CD4-positive, CD25-positive, alpha-beta regulatory T cell (primary cell): ENCODE measurements around the gene ZNF155. TPM values are rescaled to one million over a fixed set of nuclear protein-coding genes. Genes with fewer than 3 reads are reported as not detected.
A peak's percentile ranks its signal among the peaks of the same experiment; 100 is the strongest.

Source experiments
- ATAC-seq, 2 donors: fragments of 150-1000 bp; cut with Tn5 transposase; one replicate each; pipeline ENCODE4 v1.10.0; 2021; ENCODE audit warnings: low read depth in 2 of 2, moderate number of reproducible peaks in 2 of 2, moderate library complexity in 1 of 2
- DNase-seq, 3 donors: peaks; one replicate each; pipeline versions ENCODE4 v3.0.0 to v3.0.0-alpha.2; 2012 to 2022; ENCODE audit warnings: mixed read lengths in 1 of 3
- H3K27ac ChIP-seq: one replicate; pipeline ENCODE4 v1.7.0; 2013; ENCODE audit warnings: mild to moderate bottlenecking, low read length; ENCODE audit not compliant: insufficient read depth, poor library complexity, severe bottlenecking
- H3K27me3 ChIP-seq: one replicate; pipeline ENCODE4 v1.7.0; 2013; ENCODE audit warnings: low read length; ENCODE audit not compliant: control insufficient read depth, insufficient read depth
- H3K36me3 ChIP-seq: one replicate; pipeline ENCODE4 v1.7.0; 2013; ENCODE audit warnings: mild to moderate bottlenecking, low read length, moderate library complexity; ENCODE audit not compliant: control insufficient read depth, insufficient read depth
- H3K4me1 ChIP-seq: 2 replicates; pipeline ENCODE4 v1.7.0; 2013; ENCODE audit warnings: mild to moderate bottlenecking, low read length; ENCODE audit not compliant: insufficient read depth, control insufficient read depth, poor library complexity, severe bottlenecking
- H3K4me3 ChIP-seq: one replicate; pipeline ENCODE4 v1.7.0; 2013; ENCODE audit warnings: low read depth, mild to moderate bottlenecking, low read length, moderate library complexity
- H3K9me3 ChIP-seq, 2 experiments: 1 replicate in 1 of 2; 2 replicates in 1 of 2; pipeline ENCODE4 v1.7.0; 2013; ENCODE audit warnings: low read length in 2 of 2, mild to moderate bottlenecking in 1 of 2, moderate library complexity in 1 of 2; ENCODE audit not compliant: control insufficient read depth in 2 of 2
- H3K27ac Mint-ChIP-seq, 3 donors: one replicate each; pipeline ENCODE4 v1.8.0; 2020 to 2022; ENCODE audit warnings: mild to moderate bottlenecking in 3 of 3, mixed read lengths in 3 of 3, moderate library complexity in 2 of 3
- H3K27me3 Mint-ChIP-seq: one replicate; pipeline ENCODE4 v1.8.0; 2022; ENCODE audit warnings: mild to moderate bottlenecking, mixed read lengths
- H3K36me3 Mint-ChIP-seq: one replicate; pipeline ENCODE4 v1.8.0; 2020; ENCODE audit warnings: mixed read lengths
- H3K4me1 Mint-ChIP-seq, 4 donors: one replicate each; pipeline ENCODE4 v1.8.0; 2020 to 2022; ENCODE audit warnings: mixed read lengths in 4 of 4, mild to moderate bottlenecking in 1 of 4
- H3K4me3 Mint-ChIP-seq, 4 donors: one replicate each; pipeline ENCODE4 v1.8.0; 2020 to 2022; ENCODE audit warnings: mild to moderate bottlenecking in 4 of 4, mixed read lengths in 4 of 4, moderate library complexity in 3 of 4
- H3K9me3 Mint-ChIP-seq, 7 donors: one replicate each; pipeline ENCODE4 v1.8.0; 2020 to 2022; ENCODE audit warnings: mixed read lengths in 7 of 7, mild to moderate bottlenecking in 3 of 7, moderate library complexity in 2 of 7
- polyA plus RNA-seq, 4 donors: library from polyadenylated mRNA; unstranded; fragments of 300-500 nt; fragmentation: Illumina TruSeq; gene quantifications; one replicate each; pipeline ENCODE4 v1.2.3, GENCODE V29; 2021
- total RNA-seq: library from RNA; stranded (reverse); gene quantifications from one replicate; pipeline ENCODE4 v1.2.3, GENCODE V29; 2022

Gene ZNF155
- total and polyA plus RNA-seq, 5 donors from 2014 or later = 3.4 to 4.8 (median 3.9) TPM

- DNase-seq (no peak), ATAC-seq (no peak)
- Histone ChIP-seq H3K27ac (no peak overlapping the region), H3K36me3 (peaks cover 51% of the 10 kb centered on the region), H3K4me3 (peak overlapping the region; percentile 0), H3K9me3 (peaks cover 86 to 94% of the 10 kb centered on the region in 2 experiments), H3K27me3 (no peaks in the 10 kb centered on the region), H3K4me1 (no peaks in the 10 kb centered on the region)
- peaks cover 10 to 93% (median 37%) of the 10 kb centered on the region in 7 donors for H3K9me3 Mint-ChIP-seq
- peaks cover 56% of the 10 kb centered on the region for H3K36me3 Mint-ChIP-seq
- H3K27me3 Mint-ChIP-seq = peaks cover 4% of the 10 kb centered on the region
- H3K4me3 Mint-ChIP-seq = no peak overlapping the region
- H3K4me1 Mint-ChIP-seq = peaks cover 4 to 14% (median 11%) of the 10 kb centered on the region in 4 donors
- no peak overlapping the region for H3K27ac Mint-ChIP-seq
These were observed 48.1 kb downstream of the ZNF155 start for GRCh38 chr19:44032001-44032610.

GRCh38 chr19:44042147-44042546 lies 58.2 kb downstream of the ZNF155 start:
- no peak overlapping the region for H3K4me3 ChIP-seq
- DNase-seq = no peak
- Mint-ChIP-seq H3K9me3 (peaks cover 2 to 50% (median 21%) of the 10 kb centered on the region in 7 donors), H3K36me3 (no peaks in the 10 kb centered on the region), H3K4me1 (no peaks in the 10 kb centered on the region), H3K4me3 (no peak overlapping the region), H3K27me3 (no peaks in the 10 kb centered on the region), H3K27ac (no peak overlapping the region)
- H3K27ac ChIP-seq = no peak overlapping the region
- ATAC-seq = no peak
- no peaks in the 10 kb centered on the region for H3K4me1 ChIP-seq
- H3K36me3 ChIP-seq = no peaks in the 10 kb centered on the region
- peaks cover 23 to 26% of the 10 kb centered on the region in 2 experiments for H3K9me3 ChIP-seq
- H3K27me3 ChIP-seq = no peaks in the 10 kb centered on the region

Other genes with a start within 250 kb of the ZNF155 start
- 40.7 TPM for gene SMG9, start 229.2 kb upstream of the ZNF155 start, total RNA-seq
- 1 to 10 TPM; 3.4 to 7.0 (median 5.8) TPM for gene SMG9, start 229.2 kb upstream of the ZNF155 start, polyA plus RNA-seq
- 56.1 TPM for gene KCNN4, start 203.2 kb upstream of the ZNF155 start, total RNA-seq
- 10 to 100 TPM; 16.7 to 33.0 (median 30.1) TPM for gene KCNN4, start 203.2 kb upstream of the ZNF155 start, polyA plus RNA-seq
- not detected for gene LYPD5, start 181.7 kb upstream of the ZNF155 start, total RNA-seq
- gene LYPD5, start 181.7 kb upstream of the ZNF155 start, polyA plus RNA-seq = under 1 TPM in 1 of 4 donors, not detected in 3; 0.60 TPM
- gene ZNF283, start 156.9 kb upstream of the ZNF155 start, total RNA-seq = 6.0 TPM
- 1 to 10 TPM; 1.4 to 5.1 (median 3.7) TPM for gene ZNF283, start 156.9 kb upstream of the ZNF155 start, polyA plus RNA-seq
- 3.2 TPM for gene ZNF404, start 100.2 kb upstream of the ZNF155 start, total RNA-seq
- 1 to 10 TPM in 3 of 4 donors, under 1 TPM in 1; 0.63 to 3.5 (median 2.3) TPM for gene ZNF404, start 100.2 kb upstream of the ZNF155 start, polyA plus RNA-seq
- gene ZNF45, start 48.9 kb upstream of the ZNF155 start, total RNA-seq = 14.8 TPM
- gene ZNF45, start 48.9 kb upstream of the ZNF155 start, polyA plus RNA-seq = 10 to 100 TPM; 13.0 to 17.5 (median 15.2) TPM
- gene ZNF221, start 33.0 kb upstream of the ZNF155 start, total RNA-seq = 0.67 TPM
- gene ZNF221, start 33.0 kb upstream of the ZNF155 start, polyA plus RNA-seq = under 1 TPM in 3 of 4 donors, not detected in 1; 0.56 to 0.96 (median 0.90) TPM
- gene ZNF230, start 18.8 kb downstream of the ZNF155 start, total RNA-seq = 3.1 TPM
- gene ZNF230, start 18.8 kb downstream of the ZNF155 start, polyA plus RNA-seq = 1 to 10 TPM; 2.6 to 5.1 (median 4.2) TPM
- gene ZNF222, start 41.2 kb downstream of the ZNF155 start, total RNA-seq = 5.0 TPM
- 1 to 10 TPM; 1.9 to 4.9 (median 3.9) TPM for gene ZNF222, start 41.2 kb downstream of the ZNF155 start, polyA plus RNA-seq
- gene ZNF223, start 67.8 kb downstream of the ZNF155 start, total RNA-seq = 1.4 TPM
- 1 to 10 TPM in 2 of 4 donors, under 1 TPM in 2; 0.68 to 3.1 (median 1.8) TPM for gene ZNF223, start 67.8 kb downstream of the ZNF155 start, polyA plus RNA-seq
- gene ZNF284, start 88.0 kb downstream of the ZNF155 start, total RNA-seq = 2.3 TPM
- 1 to 10 TPM in 1 of 4 donors, under 1 TPM in 3; 0.56 to 1.1 (median 0.60) TPM for gene ZNF284, start 88.0 kb downstream of the ZNF155 start, polyA plus RNA-seq
- 42.5 TPM for gene ZNF224, start 110.2 kb downstream of the ZNF155 start, total RNA-seq
- gene ZNF224, start 110.2 kb downstream of the ZNF155 start, polyA plus RNA-seq = 10 to 100 TPM in 3 of 4 donors, 1 to 10 TPM in 1; 9.4 to 12.8 (median 11.4) TPM
- 2.3 TPM for gene ZNF225, start 129.2 kb downstream of the ZNF155 start, total RNA-seq
- gene ZNF225, start 129.2 kb downstream of the ZNF155 start, polyA plus RNA-seq = 1 to 10 TPM; 2.1 to 3.9 (median 3.4) TPM
- 4.6 TPM for gene ZNF234, start 157.4 kb downstream of the ZNF155 start, total RNA-seq
- 1 to 10 TPM; 2.9 to 9.3 (median 5.8) TPM for gene ZNF234, start 157.4 kb downstream of the ZNF155 start, polyA plus RNA-seq
- gene ZNF226, start 180.9 kb downstream of the ZNF155 start, total RNA-seq = 11.5 TPM
- gene ZNF226, start 180.9 kb downstream of the ZNF155 start, polyA plus RNA-seq = 10 to 100 TPM; 26.6 to 41.3 (median 30.6) TPM
- gene ZNF227, start 228.3 kb downstream of the ZNF155 start, total RNA-seq = 21.6 TPM
- gene ZNF227, start 228.3 kb downstream of the ZNF155 start, polyA plus RNA-seq = 10 to 100 TPM; 11.4 to 18.0 (median 16.0) TPM